GM13977 (cell line): ENCODE data around the gene ARID3C.

Experiments used
- DNase-seq: peaks from one replicate; pipeline ENCODE4 v3.0.0; 2012; ENCODE audit warnings: low spot score
- CTCF ChIP-seq: IDR thresholded peaks from 2 replicates; pipeline ENCODE4 v1.5.1; 2012; ENCODE audit warnings: mild to moderate bottlenecking, control low read depth; ENCODE audit not compliant: insufficient read depth; ENCODE audit errors: extremely low read depth, missing control alignments
- in situ Hi-C: fragments of 300-500 bp; cut with MboI; formaldehyde crosslinking; loops from one replicate; pipeline ENCODE4 v1.12.0; 2022; ENCODE audit warnings: low sequenced_read_pairs, low pct_unique_long_range_greater_than_20kb, mixed read lengths, inconsistent platforms; ENCODE audit not compliant: unreplicated experiment

Gene ARID3C

DNA sequence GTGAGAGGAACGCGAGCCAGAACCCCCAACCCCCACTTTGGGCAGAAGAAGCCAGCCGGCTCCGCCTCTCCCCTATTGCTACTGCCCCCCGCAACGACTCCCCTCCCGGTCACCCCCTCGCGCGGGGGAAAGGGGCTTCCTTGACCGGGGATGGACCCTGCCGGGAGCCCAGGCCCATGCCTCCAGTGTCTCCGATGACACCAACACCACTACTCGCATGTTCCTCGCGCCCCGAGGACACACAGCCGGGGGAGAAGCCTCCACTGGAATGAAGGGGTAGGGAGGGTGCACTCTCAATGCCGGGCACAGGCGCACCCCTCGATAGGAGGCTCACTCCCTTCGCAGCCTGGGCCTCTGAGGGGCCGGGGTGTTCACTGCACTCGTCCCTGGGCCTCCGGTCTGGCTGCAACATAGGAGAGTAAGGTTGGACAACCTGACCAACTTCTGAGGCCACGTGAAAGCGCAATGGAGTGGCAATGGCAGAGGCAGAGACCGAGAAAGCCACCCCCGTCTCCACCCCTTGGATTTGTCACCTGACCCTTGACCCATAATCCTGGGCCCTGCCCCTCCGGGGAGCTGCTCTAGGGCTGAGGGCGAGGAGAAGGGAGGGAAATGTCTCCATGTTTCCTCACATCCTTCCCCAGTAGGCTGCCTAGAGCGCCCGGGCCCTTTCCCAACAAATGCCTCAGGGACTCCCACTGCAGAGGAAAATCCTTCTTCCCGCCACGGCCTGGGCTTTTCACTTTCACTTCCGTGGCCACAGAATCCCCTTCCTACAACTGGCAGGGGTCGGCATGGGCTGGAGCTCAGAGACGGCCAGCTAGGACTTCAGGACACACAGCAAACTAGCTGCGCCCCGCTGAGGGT is 38.3 kb downstream of the ARID3C start:
- TF ChIP-seq CTCF = no peak
- in situ Hi-C loops = loop anchor here (25.0 kb wide), 1 partner anchor 153 kb away; no protein-coding TSS in a partner anchor
- no peak for DNase-seq

GRCh38 chr9:34589636-34590380 is 39.1 kb downstream of the ARID3C start, which contains the start of gene CNTFR:
Gene CNTFR, minus strand, starts transcription at chr9:34589724. Its CDS starts 20,743 bp downstream, at chr9:34568981.
- in situ Hi-C loops = loop anchor here (25.0 kb wide), 1 partner anchor 153 kb away; no protein-coding TSS in a partner anchor
- no peak for TF ChIP-seq CTCF
- no peak for DNase-seq

GRCh38 chr9:34588671-34589635 is 39.9 kb downstream of the ARID3C start:
- in situ Hi-C loops = loop anchor here (25.0 kb wide), 1 partner anchor 152 kb away; no protein-coding TSS in a partner anchor
- DNase-seq = no peak
- no peak for TF ChIP-seq CTCF

GRCh38 chr9:34587271-34587670 is 41.6 kb downstream of the ARID3C start:
- TF ChIP-seq CTCF = no peak
- DNase-seq = no peak
- in situ Hi-C loops = loop anchor here (25.0 kb wide), 1 partner anchor 150 kb away; no protein-coding TSS in a partner anchor

- in situ Hi-C loops = loop anchor here (25.0 kb wide), 1 partner anchor 149 kb away; no protein-coding TSS in a partner anchor
- TF ChIP-seq CTCF = no peak
- DNase-seq = no peak
Observed at GRCh38 chr9:34585946-34586669, 42.8 kb downstream of the ARID3C start.
